DMS79 treated with DMSO at 0.1 percent for 48 hours (cell line): ENCODE data around the gene FOXP4.

Experiments
- DNase-seq: peaks from one replicate; lab custom pipeline; 2025; lab: John Stamatoyannopoulos, UW

Gene FOXP4

DNA sequence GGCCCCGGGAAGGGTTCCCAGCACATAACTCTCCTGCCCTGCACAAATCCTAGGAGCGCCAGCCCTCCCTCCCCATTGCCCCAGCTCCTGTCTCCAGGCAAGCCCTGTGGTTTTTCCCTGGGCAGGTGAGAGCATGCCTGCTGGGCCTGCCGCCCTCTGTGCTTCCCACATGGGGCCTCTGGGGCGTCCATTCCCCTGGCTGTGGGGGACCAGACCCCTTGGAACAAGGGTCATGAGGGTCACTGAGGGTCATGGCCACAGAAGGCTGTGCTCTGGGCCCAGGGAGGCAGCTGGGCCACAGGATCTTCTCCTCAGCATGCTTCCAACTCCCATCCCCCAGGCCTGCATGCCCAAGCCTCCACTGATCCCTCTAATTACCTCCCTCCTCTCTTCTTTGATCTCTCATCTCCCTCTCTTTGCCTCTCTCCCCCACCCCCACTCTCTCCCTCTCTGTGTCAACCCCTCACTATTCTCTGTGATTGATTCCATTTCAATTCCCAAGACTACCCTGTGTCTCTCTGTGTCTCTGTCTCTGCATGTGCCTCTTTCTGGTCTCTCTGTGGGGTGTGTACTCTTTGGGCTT lies 98.2 kb downstream of the FOXP4 start:
- no peak for DNase-seq

DNA sequence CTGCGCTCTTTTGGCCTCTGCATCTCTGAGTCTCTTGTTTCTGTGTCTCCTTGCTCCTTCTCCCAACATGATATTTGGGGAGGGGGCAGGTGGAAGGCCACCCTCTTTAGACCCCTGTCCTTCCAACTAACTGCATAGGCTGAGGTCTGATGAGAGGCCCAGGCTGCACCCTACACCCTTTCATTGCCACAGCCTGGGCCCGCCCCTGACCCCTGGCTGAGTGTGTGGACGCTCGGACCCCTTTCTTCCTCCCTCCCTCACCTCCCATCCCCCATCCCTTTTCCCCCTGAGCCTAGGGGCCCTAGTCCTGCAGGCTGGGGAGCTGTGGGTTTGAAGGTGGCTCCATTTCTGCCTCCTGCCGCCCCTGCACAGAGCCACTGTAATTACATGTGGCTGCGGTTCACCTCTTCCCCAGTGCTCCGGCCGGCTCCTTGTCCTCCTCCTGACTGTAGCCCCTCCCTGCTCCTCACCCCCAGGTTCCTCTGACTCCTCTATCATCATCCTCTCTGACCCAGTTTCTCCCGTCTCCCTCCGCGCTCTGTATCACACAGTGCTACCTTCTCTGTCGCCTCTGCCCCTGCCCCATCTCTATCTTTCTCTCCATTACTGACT lies 98.9 kb downstream of the FOXP4 start:
- no peak for DNase-seq

DNA sequence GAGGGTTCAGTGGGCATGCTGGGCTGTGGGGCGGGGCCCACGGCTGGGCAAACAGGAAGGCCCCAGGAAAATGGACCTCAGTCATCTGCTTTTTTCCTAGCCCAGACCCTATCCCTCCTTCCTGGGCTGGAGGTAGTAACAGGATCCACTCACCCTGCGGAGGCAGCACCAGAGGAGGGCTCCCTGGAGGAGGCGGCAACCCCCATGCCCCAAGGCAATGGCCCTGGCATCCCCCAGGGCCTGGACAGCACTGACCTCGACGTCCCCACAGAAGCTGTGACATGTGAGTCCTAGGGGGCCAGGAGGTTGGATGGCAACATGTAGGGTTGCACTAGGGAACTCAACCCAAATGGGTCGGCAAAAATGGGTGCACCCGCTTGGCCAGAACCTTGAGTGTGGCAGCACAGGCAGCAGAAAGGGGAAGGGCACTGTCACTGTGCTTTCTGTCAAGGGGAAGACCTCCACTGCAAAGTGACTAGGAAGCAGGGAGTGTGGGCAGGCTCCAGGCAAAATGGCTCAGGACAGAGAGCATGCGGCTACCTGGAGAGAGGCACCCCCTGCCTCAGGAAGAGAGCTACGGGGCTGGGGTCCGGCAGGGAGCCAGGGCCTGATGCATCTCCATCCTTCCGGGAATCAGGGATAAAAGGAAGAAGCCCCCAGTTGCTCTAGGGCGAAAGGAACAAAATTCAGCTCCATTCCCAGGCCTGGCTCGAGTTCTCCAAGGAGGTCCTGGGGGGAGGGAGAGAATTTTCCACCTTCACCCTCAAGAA lies 100.0 kb downstream of the FOXP4 start:
- DNase-seq: no peak

DNA sequence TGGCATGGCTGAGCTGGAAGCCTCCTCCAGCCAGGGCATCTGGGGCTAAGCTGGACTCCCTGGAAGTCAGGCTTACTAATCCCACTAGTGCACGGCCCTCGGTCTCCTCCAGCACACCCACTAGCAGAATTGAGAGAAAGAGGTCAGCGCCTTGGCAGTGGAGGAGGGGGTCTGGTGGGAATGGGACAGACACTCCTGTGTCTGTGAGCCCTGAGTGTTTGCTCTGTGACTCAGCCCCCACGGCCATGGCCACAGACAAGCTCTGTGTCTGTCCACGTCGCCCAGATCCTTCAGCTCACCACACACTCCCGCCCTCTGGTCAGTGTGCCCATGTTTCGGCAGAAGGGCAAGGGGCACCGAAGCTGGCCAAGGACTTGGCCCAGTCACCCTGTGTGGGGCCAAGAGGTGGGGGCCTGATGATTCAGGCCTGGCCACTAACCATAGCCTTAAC lies 100.9 kb downstream of the FOXP4 start:
- DNase-seq: no peak

DNA sequence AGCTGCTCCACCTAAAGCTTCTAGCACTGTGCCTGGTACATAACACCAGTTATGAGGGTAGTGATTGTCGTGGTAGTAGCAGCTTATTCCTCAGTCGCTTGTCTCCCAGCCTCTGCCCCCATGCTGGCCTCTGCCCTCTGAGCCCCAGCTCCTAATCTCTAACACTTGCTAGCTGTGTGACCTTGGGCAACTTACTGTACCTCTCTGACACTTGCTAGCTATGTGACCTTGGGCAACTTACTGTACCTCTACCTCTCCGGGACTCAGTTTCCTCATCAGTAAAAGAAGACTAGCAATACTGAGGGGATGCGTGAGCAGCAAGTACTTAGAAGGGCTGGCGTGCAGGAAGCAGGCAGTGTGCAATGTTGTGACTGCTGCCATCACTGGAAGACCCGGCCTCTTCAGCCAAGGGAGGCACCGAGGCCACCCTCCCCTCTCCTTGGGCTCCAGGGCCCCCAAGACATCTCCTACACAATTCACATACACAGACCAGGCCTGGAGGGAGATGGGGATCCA lies 101.9 kb downstream of the FOXP4 start:
- no peak for DNase-seq

DNA sequence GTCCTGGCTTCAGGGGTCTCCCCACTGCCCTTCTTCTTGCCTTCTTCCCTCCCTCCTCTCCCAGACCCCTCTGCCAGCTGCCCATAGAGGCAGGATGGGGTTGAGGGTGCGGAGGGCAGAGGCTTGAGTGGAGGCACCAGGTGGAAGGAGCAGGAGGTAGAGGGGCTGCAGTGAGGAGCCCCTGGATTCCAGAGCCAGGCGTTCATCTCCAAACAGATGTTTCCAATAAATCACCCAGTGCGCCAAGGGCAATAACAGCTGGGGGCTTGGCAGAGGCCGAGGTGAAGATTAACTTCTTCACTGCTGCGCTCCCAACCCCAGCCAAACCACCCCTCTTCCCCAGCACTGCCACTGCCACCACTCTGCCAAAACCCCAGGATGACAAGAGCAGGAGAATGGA lies 102.7 kb downstream of the FOXP4 start:
- no peak for DNase-seq

DNA sequence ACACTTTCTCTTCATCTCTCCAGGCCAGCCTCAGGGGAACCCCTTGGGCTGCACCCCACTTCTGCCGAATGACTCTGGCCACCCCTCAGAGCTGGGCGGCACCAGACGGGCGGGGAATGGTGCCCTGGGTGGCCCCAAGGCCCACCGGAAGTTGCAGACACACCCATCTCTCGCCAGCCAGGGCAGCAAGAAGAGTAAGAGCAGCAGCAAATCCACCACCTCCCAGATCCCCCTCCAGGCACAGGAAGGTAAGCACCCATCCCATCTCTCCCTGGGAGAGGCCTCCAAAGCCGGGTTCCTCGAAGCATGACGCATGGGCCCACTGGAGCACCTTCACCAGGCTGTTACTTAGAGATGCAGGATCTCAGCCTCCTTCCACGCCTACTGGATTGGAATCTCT lies 103.4 kb downstream of the FOXP4 start:
- no peak for DNase-seq

DNA sequence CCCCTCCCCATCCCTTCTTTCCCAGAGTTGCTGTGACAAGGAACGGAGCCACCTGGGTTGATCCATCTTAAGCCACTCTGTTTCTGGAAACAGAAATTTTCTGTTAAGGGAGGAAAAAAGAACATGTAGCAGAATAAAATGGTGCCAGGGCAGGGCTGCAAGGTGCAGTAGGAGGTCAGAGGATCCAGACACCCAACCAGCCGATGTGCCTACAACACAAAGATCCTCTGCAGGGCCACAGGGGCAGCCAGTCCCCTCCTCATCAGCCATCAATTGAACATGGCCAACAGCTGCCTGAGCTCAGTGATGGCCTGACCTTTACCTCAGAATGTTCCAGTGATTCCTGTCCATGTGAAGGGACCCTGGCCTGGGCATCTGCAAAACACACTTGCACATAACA lies 103.9 kb downstream of the FOXP4 start:
- no peak for DNase-seq

DNA sequence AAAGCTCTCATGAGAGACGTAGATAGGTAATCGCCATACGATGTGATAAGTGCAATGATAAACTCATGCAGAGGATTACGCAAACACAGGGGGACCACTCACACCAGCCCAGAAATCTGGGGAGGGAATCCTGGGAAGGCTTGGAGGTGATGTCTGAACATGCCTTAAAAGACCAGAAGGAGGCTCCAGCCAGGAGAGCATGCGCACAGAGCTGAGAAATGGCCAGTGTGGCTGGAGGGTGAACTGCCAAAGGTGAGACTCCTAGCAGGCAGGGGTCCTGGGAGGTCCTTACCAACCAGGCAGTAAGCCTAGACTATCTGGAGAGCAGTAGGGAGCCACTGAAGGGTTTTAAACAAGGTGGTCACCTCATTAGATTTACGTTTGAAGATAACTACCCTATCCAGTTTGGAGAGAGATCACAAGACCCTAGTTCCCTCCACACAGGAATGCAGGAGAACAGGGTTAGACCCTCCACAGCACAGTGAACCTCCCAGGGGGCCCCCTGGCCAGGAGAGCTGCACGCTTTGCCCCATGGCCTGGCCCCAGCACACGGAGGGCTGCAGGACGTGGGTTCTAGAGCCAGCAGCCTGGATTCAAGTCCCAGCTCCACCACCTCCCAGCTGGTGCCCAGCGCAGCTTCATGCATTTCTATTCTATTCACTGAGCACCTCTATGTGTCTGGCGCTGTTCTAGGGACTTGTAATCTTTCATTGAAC lies 105.2 kb downstream of the FOXP4 start:
- DNase-seq: no peak
